Dendritic cell treated with granulocyte-macrophage colony-stimulating factor and Interleukin-4, amounts not matched to agents 40 ng/mL and 50 ng/mL, for 4 days (primary cell): ENCODE measurements around the gene MSANTD3.

Experiments
- H3K27ac Mint-ChIP-seq: one replicate; pipeline ENCODE4 v1.8.0; 2022; ENCODE audit warnings: mild to moderate bottlenecking, mixed read lengths
- H3K27me3 Mint-ChIP-seq: one replicate; pipeline ENCODE4 v1.8.0; 2022; ENCODE audit warnings: mild to moderate bottlenecking, mixed read lengths
- H3K36me3 Mint-ChIP-seq: one replicate; pipeline ENCODE4 v1.8.0; 2022; ENCODE audit warnings: low read depth, mixed read lengths
- H3K4me1 Mint-ChIP-seq: one replicate; pipeline ENCODE4 v1.8.0; 2022; ENCODE audit warnings: low read depth, mixed read lengths
- H3K4me3 Mint-ChIP-seq: one replicate; pipeline ENCODE4 v1.8.0; 2022; ENCODE audit warnings: mild to moderate bottlenecking, moderate library complexity, mixed read lengths
- H3K9me3 Mint-ChIP-seq: one replicate; pipeline ENCODE4 v1.8.0; 2022; ENCODE audit warnings: mixed read lengths
- intact Hi-C: fragments of 100-400 bp; cut with micrococcal nuclease; formaldehyde crosslinking; loops from one replicate; pipeline ENCODE4 v1.15.0; 2022

MSANTD3 gene

DNA sequence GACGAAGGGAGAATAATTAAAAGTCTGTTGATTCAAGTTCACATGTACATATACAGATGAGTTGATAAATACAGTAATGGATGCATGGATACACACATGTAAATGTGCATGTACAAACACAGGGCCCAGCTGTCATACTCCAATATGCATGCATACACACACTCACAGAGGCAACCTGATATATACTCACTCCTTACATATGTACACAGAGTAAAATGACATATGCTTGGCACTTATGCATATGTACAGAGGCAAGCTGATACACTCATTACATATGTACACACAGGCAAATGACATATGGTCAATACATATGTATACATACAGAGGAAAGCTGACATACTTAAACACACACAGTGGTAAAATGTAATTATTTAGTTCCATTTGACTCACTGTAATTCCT is 38.8 kb downstream of the MSANTD3 start:
- Mint-ChIP-seq H3K4me1 (peaks cover 5% of the 10 kb centered on the region), H3K9me3 (no peaks in the 10 kb centered on the region)
- intact Hi-C loops: no loop called here

GRCh38 chr9:100466171-100466828 is 39.4 kb downstream of the MSANTD3 start:
- Mint-ChIP-seq H3K9me3 (no peaks in the 10 kb centered on the region), H3K36me3 (no peaks in the 10 kb centered on the region), H3K27ac (no peak overlapping the region), H3K27me3 (peaks cover 12% of the 10 kb centered on the region), H3K4me1 (peaks cover 5% of the 10 kb centered on the region), H3K4me3 (no peak overlapping the region)
- intact Hi-C loops: no loop called here

More for the DNA sequence above, 38.8 kb downstream of the MSANTD3 start:
- H3K27ac Mint-ChIP-seq: no peak overlapping the region
- H3K27me3 Mint-ChIP-seq: peaks cover 11% of the 10 kb centered on the region
- H3K4me3 Mint-ChIP-seq: no peak overlapping the region
- H3K36me3 Mint-ChIP-seq: no peaks in the 10 kb centered on the region

DNA sequence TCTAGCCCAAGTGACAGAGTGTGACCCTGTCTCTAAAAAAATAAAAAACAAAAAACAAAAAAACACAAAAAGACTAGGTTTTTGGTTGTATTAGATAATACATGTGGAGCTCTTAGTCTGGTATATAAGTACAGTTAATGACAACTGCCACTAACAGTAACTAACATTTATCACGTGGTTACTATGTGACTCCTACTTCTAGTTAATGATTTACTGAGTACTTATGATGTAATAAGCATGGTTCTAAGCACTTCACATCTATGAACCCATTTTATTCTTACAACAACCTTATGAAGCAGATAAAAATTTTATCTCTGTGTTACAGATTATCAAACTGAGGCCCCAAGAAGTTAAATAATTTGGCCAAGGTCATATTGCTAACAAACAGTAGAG is 39.9 kb downstream of the MSANTD3 start:
- Mint-ChIP-seq H3K27me3 (peaks cover 17% of the 10 kb centered on the region), H3K36me3 (no peaks in the 10 kb centered on the region), H3K4me3 (no peak overlapping the region), H3K9me3 (no peaks in the 10 kb centered on the region), H3K27ac (no peak overlapping the region), H3K4me1 (peaks cover 5% of the 10 kb centered on the region)
- intact Hi-C loops: no loop called here

DNA sequence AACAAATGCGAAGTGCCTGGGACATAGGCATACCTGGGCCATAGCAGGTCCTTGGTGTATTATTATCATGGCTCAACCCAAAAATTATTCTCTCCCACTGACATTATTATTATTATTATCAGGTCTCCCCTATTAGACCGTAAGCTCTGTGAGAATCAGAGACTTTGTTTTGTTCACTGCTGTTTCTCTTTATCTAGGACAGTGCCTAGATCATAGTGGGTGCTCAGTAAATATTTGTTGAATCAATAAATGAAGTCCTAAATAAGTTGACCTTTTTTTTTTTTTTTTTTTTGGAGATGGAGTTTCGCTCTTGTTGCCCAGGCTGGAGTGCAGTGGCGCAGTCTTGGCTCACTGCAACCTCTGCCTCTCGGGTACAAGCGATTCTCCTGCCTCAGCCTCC is 41.1 kb downstream of the MSANTD3 start:
- H3K4me3 Mint-ChIP-seq: no peak overlapping the region
- no peaks in the 10 kb centered on the region for H3K36me3 Mint-ChIP-seq
- no peak overlapping the region for H3K27ac Mint-ChIP-seq
- no peaks in the 10 kb centered on the region for H3K9me3 Mint-ChIP-seq
- H3K4me1 Mint-ChIP-seq: peaks cover 10% of the 10 kb centered on the region
- intact Hi-C loops: no loop called here
- H3K27me3 Mint-ChIP-seq: peaks cover 26% of the 10 kb centered on the region

DNA sequence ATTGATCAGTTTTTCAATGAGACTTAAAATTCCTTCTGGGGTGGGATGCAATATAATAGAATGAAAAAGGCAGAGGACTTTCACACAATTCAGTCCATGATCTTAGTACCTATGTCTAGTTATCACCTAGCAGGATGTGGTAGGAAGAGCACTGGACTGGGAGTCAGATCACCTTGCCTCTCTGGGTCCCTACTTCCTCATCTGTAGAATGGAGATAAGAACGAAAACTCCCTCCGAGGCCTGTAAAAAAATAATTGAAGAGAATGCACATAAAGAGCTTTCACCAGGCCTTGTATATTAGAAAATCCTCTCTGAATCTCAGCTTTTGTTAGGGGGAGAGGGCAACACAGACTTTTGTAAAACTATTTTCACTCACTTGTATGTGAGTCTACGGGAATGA is 45.3 kb downstream of the MSANTD3 start:
- H3K27me3 Mint-ChIP-seq: peaks cover 48% of the 10 kb centered on the region
- no peak overlapping the region for H3K27ac Mint-ChIP-seq
- H3K36me3 Mint-ChIP-seq: no peaks in the 10 kb centered on the region
- no peak overlapping the region for H3K4me3 Mint-ChIP-seq
- H3K9me3 Mint-ChIP-seq: no peaks in the 10 kb centered on the region
- H3K4me1 Mint-ChIP-seq: peaks cover 15% of the 10 kb centered on the region
- intact Hi-C loops: no loop called here

DNA sequence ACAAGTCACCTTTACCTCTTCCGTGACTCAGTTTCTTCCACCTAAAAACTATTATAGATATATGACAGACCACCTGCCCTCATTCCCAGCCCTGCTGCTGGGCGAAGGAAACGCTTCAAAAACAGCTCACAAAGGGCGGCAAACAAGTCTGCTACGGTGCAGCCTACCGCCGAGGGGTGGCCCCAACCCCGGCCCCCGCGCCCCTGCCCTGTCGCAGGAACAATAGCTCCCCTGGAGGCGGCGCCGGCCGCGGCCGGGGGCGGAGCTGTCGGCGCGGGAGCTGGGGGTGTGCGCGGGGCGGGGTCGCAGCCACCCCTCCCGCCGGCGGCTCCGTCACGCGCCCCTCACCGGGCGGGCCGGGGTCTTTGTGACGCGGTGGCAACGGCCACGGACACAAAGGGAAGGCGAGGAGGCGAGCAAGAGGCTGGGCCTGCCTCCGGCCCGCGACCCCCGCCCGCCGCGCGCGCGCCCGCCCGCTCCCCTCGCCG is 45.9 kb downstream of the MSANTD3 start, which contains the start of gene TMEFF1:
TSS of gene TMEFF1 (plus strand) at position 362 of the 488 bp plus-strand sequence. CDS start 396 bp downstream, outside the sequence.
- Mint-ChIP-seq H3K27ac (no peak within 1 kb of the TSS), H3K27me3 (peaks cover 48% of the 10 kb centered on the region), H3K4me3 (peak within 1 kb of the TSS; percentile 64), H3K9me3 (no peaks in the 10 kb centered on the region), H3K36me3 (no peaks in the 10 kb centered on the region), H3K4me1 (peaks cover 15% of the 10 kb centered on the region)
- intact Hi-C loops: no loop called here

DNA sequence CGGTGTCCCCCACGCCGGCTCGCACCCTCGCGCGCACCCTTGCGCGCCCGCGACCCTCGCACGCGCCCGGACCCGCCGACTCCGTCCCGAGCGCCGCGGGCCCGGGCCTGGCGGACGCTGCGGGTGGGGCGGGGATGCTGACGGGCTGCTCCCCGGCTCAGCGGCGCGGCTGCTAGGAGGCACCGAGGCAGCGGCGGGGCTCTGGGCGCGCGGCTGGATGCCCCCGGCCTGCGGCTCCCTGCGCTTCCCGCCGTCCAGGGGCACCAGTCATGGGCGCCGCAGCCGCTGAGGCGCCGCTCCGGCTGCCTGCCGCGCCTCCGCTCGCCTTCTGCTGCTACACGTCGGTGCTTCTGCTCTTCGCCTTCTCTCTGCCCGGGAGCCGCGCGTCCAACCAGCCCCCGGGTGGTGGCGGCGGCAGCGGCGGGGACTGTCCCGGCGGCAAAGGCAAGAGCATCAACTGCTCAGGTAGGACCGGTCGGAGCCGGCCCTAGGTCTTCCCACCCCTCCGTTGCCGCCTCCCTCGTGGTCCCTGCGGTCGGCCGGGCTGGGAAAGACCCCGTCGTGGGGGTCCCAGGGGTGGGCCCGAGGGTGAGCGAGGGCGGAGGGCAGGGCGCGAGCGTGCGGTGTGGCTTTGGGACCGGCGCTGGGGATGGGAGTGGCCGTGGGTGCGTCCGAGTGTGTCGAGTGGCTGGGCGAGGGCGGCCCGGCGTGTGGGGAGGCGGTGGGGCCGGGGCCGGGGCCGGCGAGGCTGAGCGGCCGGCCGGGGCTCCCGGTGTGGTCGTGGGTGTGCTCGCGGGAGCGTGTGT is 46.5 kb downstream of the MSANTD3 start:
- Mint-ChIP-seq H3K36me3 (no peaks in the 10 kb centered on the region), H3K4me3 (peak overlapping the region; percentile 64), H3K27ac (no peak overlapping the region), H3K27me3 (peaks cover 48% of the 10 kb centered on the region), H3K9me3 (no peaks in the 10 kb centered on the region), H3K4me1 (peaks cover 15% of the 10 kb centered on the region)
- intact Hi-C loops: no loop called here

DNA sequence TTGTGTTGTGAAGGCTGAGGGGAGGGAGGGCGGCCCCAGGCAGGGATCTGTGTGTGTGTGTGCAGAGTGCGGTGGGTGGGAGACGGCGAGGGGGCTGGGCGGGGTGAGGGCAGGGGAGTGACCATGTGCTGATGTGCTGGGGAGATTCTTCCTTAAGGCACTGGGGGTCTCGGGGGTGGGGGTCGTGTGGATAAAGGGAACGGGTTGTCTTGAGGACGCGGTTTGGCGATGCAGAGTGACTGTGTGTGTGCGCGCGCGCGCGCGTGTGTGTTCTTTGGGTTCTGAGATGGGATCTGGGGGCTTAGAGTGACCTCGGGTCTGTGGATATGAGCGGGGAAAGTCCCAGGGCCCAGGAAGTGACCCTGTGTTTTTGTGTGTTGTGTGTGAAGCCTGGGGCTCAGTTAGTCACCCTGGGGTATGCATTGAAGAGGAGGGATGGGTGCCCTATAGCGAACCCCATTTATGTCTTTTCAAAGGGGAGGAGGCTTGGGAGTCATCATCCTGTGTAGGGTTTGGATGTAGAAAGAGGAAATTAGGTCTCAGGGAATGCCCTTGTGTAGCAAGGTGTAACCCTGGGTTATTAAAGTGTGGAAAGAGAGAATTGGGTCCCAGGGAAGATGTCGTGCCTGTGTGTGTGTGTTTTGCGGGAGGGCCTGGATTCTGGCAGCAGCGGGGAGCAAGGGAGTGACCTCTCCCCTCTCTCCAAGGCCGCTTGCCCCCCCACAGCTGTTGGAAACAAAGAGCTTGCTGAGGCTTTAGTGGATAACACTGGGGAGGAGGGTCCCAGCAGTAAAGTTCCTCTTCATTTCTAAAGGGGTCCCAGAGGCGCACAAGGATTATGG is 47.4 kb downstream of the MSANTD3 start:
- Mint-ChIP-seq H3K36me3 (no peaks in the 10 kb centered on the region), H3K27ac (no peak overlapping the region), H3K4me1 (peaks cover 15% of the 10 kb centered on the region), H3K4me3 (no peak overlapping the region), H3K27me3 (peaks cover 45% of the 10 kb centered on the region), H3K9me3 (no peaks in the 10 kb centered on the region)
- intact Hi-C loops: no loop called here

GRCh38 chr9:100474924-100475276 is 48.0 kb downstream of the MSANTD3 start:
- H3K36me3 Mint-ChIP-seq: no peaks in the 10 kb centered on the region
- intact Hi-C loops: no loop called here
- no peak overlapping the region for H3K27ac Mint-ChIP-seq
- H3K4me3 Mint-ChIP-seq: no peak overlapping the region
- peaks cover 40% of the 10 kb centered on the region for H3K27me3 Mint-ChIP-seq
- H3K9me3 Mint-ChIP-seq: no peaks in the 10 kb centered on the region
- H3K4me1 Mint-ChIP-seq: peaks cover 15% of the 10 kb centered on the region

DNA sequence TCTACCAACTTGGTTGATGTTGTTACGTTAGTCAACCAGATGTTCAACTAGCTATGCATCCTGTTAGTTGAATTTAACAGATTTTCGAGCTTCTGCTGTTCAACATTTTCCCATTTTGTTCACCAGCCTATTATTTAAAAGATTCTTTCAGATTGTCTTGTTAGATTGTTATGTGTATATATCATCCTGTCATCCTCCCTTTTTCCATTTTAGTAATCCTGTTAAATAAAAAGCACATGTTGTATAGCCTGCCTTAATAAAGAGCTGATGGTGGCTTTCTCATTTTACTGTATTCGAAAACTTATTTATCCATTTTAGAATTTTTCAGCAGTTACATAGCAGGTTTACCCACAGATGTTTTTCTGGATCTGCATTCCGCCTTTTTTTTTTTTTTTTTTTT is 50.3 kb downstream of the MSANTD3 start:
- Mint-ChIP-seq H3K27ac (no peak overlapping the region), H3K9me3 (no peaks in the 10 kb centered on the region), H3K4me3 (no peak overlapping the region), H3K27me3 (peaks cover 28% of the 10 kb centered on the region), H3K4me1 (peaks cover 15% of the 10 kb centered on the region), H3K36me3 (no peaks in the 10 kb centered on the region)
- intact Hi-C loops: no loop called here

DNA sequence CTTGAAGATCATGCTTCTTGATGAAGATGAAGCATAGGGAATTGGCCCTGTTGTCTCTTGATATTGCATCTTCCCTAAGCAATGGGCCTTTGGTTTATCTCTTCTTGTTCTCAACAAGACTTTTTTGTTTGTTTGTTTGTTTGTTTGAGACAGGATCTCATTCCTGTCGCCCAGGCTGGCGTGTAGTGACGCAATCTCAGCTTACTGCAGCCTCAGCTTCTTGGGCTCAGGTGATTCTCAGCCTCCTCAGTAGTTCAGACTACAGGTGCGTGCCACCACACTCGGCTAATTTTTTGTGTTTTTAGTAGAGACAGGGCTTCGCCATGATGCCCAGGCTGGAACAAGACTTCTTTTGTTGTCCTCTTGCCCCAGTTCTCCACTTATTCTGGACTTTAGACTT is 51.2 kb downstream of the MSANTD3 start:
- intact Hi-C loops: no loop called here
- no peak overlapping the region for H3K27ac Mint-ChIP-seq

DNA sequence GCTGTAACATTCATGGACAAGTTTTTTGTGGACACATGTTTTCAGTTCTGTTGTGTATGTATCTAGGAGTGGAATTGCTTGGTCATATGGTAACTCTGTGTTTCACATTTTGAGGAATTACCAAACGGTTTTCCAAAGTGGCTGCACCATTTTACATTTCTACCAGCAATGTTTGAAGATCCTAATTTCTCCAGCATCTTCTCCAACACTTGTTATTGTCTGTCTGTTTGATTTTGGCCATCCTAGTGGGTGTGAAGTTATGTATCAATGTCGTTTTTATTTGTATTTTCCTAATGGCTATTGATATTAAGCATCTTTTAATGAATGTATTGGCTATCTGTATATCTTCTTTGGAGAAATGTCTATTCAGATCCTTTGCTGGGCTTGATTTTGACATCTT is 52.9 kb downstream of the MSANTD3 start:
- intact Hi-C loops: no loop called here
- H3K27ac Mint-ChIP-seq: no peak overlapping the region
- H3K27me3 Mint-ChIP-seq: peaks cover 9% of the 10 kb centered on the region
- H3K4me3 Mint-ChIP-seq: no peak overlapping the region
- H3K4me1 Mint-ChIP-seq: no peaks in the 10 kb centered on the region
- no peaks in the 10 kb centered on the region for H3K36me3 Mint-ChIP-seq
- no peaks in the 10 kb centered on the region for H3K9me3 Mint-ChIP-seq

More for the DNA sequence above, 51.2 kb downstream of the MSANTD3 start:
- Mint-ChIP-seq H3K4me3 (no peak overlapping the region), H3K27me3 (peaks cover 24% of the 10 kb centered on the region), H3K4me1 (peaks cover 11% of the 10 kb centered on the region), H3K9me3 (no peaks in the 10 kb centered on the region), H3K36me3 (no peaks in the 10 kb centered on the region)

DNA sequence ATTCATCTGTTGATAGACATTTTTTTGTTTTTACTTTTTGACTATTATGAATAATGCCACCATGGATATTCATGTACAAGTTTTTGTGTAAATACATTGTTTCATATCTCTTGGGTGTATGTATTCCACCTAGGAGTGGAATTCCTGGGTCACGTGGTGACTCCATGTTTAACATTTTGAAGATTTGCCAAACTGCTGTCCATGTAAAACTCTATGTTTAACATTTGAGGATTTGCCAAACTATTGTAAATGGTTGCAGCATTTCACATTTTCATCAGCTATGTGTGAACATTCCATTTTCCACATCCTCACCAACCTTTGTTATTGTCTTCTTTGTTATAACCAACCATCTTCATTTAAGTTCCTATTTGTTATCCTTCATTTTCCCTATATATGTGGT is 58.3 kb downstream of the MSANTD3 start:
- intact Hi-C loops: no loop called here
- no peak overlapping the region for H3K4me3 Mint-ChIP-seq
- H3K36me3 Mint-ChIP-seq: no peaks in the 10 kb centered on the region
- no peak overlapping the region for H3K27ac Mint-ChIP-seq
- no peaks in the 10 kb centered on the region for H3K9me3 Mint-ChIP-seq
- H3K27me3 Mint-ChIP-seq: peaks cover 2% of the 10 kb centered on the region
- no peaks in the 10 kb centered on the region for H3K4me1 Mint-ChIP-seq
